K562 (cell line): ENCODE results near the gene RUNX3. TPM values are rescaled to one million over a fixed set of nuclear protein-coding genes. Genes with fewer than 3 reads are reported as not detected.

Experiments used
- ATAC-seq: fragments of 200-7000 bp; cut with Tn5 transposase; 3 replicates; pipeline ENCODE4 v1.9.1; 2020; ENCODE audit warnings: moderate library complexity
- BruUV-seq: library from RNA; stranded (reverse); fragments of 400-500 nt; replicated peaks from 2 replicates; lab custom pipeline; 2021; lab: Mats Ljungman, UMichigan
- CTCF ChIA-PET: fragments of 300-600 bp; formaldehyde crosslinking; extraction: SDS; loops from one replicate; lab custom pipeline; 2021; ENCODE audit warnings: low intra/inter-chr PET ratio; lab: Yijun Ruan, JAX
- POLR2A ChIA-PET: fragments of 300-600, 350-650 bp; sonication (Branson Sonifier 250); formaldehyde crosslinking; extraction: SDS; loops from one replicate; lab custom pipeline; 2021; ENCODE audit warnings: antibody characterized with exemption, inconsistent platforms; lab: Yijun Ruan, JAX
- DNase-seq, 4 experiments: peaks; one replicate each; pipeline versions ENCODE4 v3.0.0 to v3.0.0-alpha.2; 2011 to 2018; ENCODE audit warnings: low spot score in 3 of 4, mixed read lengths in 3 of 4; ENCODE audit errors: extremely low read depth in 1 of 4
- FAIRE-seq: peaks from 2 replicates; lab custom pipeline; 2011; peaks lifted over from hg19 to GRCh38; lab: Jason Lieb, UNC
- H2AFZ ChIP-seq: 2 replicates; pipeline ENCODE4 v1.6.0; 2011; ENCODE audit warnings: low read depth, low read length, control low read depth, inconsistent platforms
- H3K27ac ChIP-seq: fragments of 200-600 bp; 3 replicates; pipeline ENCODE4 v1.8.0; 2011; ENCODE audit warnings: low read depth, mild to moderate bottlenecking, control low read depth, inconsistent platforms, low read length, moderate library complexity, mixed read lengths; ENCODE audit errors: extremely low read depth
- H3K27me3 ChIP-seq, 2 experiments: fragments of 300-600 bp in 1 of 2; 2 replicates in 1 of 2; 3 replicates in 1 of 2; pipeline versions ENCODE4 v1.6.0 to v1.8.0; 2011; ENCODE audit warnings: inconsistent platforms in 2 of 2, low read length in 2 of 2, mild to moderate bottlenecking in 1 of 2, mixed read lengths in 1 of 2, moderate library complexity in 1 of 2; ENCODE audit not compliant: control insufficient read depth in 2 of 2, insufficient read depth in 2 of 2
- H3K36me3 ChIP-seq: fragments of 300-600 bp; 3 replicates; pipeline ENCODE4 v1.8.0; 2011; ENCODE audit warnings: mild to moderate bottlenecking, low read length, inconsistent platforms; ENCODE audit not compliant: control insufficient read depth, insufficient read depth
- H3K4me1 ChIP-seq, 2 experiments: fragments of 200-600 bp in 1 of 2; replicated peaks in 1 of 2; 2 replicates in 1 of 2; 3 replicates in 1 of 2; pipeline versions ENCODE4 v1.5.1 to v1.8.0; 2011; ENCODE audit warnings: inconsistent platforms in 2 of 2, low read length in 2 of 2, mild to moderate bottlenecking in 1 of 2, mixed read lengths in 1 of 2, moderate library complexity in 1 of 2; ENCODE audit not compliant: control insufficient read depth in 2 of 2, insufficient read depth in 2 of 2
- H3K4me2 ChIP-seq: 2 replicates; pipeline ENCODE4 v1.6.1; 2011; ENCODE audit warnings: low read length, control low read depth, inconsistent platforms, mixed read lengths; ENCODE audit not compliant: insufficient read depth
- H3K4me3 ChIP-seq: fragments of 200-600 bp; sonication (generic), shearing (Covaris generic); 2 replicates; pipeline ENCODE4 v1.5.1; 2016; ENCODE audit warnings: control low read depth, inconsistent platforms
- H3K79me2 ChIP-seq: fragments of 200-600 bp; 3 replicates; pipeline ENCODE4 v1.8.0; 2011; ENCODE audit warnings: low read length, inconsistent platforms; ENCODE audit not compliant: control insufficient read depth, insufficient read depth
- H3K9ac ChIP-seq, 2 experiments: 2 replicates each; pipeline versions ENCODE4 v1.6.0 to v1.6.1; 2011; ENCODE audit warnings: low read depth in 2 of 2, low read length in 2 of 2, control low read depth in 1 of 2, inconsistent platforms in 1 of 2, mild to moderate bottlenecking in 1 of 2, mixed read lengths in 1 of 2; ENCODE audit not compliant: insufficient read depth in 1 of 2
- H3K9me1 ChIP-seq: one replicate; pipeline ENCODE4 v1.6.0; 2011; ENCODE audit warnings: inconsistent platforms, mild to moderate bottlenecking, low read length, moderate library complexity; ENCODE audit not compliant: control insufficient read depth, insufficient read depth
- H3K9me3 ChIP-seq: replicated peaks from 2 replicates; pipeline ENCODE4 v1.5.1; 2011; ENCODE audit warnings: low read depth, low read length, inconsistent platforms; ENCODE audit not compliant: control insufficient read depth, insufficient read depth
- H4K20me1 ChIP-seq: replicated peaks from 2 replicates; pipeline ENCODE4 v1.6.1; 2011; ENCODE audit warnings: low read length, inconsistent platforms, mixed read lengths; ENCODE audit not compliant: control insufficient read depth, insufficient read depth
- CUX1 ChIP-seq: fragments of 200-800 bp; sonication (Bioruptor generic); IDR thresholded peaks from 2 replicates; pipeline ENCODE4 v1.6.1; 2016; ENCODE audit warnings: missing genetic modification characterization, missing compliant biosample characterization
- ESRRB ChIP-seq: fragments of 250-450 bp; sonication (Bioruptor Pico); IDR thresholded peaks from 2 replicates; pipeline ENCODE4 v1.5.0; 2020; ENCODE audit warnings: mild to moderate bottlenecking, moderate library complexity, borderline replicate concordance
- GATAD2B ChIP-seq: fragments of 450-650 bp; IDR thresholded peaks from 2 replicates; pipeline ENCODE4 v1.6.1; 2017; ENCODE audit warnings: mild to moderate bottlenecking, borderline replicate concordance
- MAFF ChIP-seq: IDR thresholded peaks from 2 replicates; pipeline ENCODE4 v1.6.1; 2012; ENCODE audit warnings: low read length, improper control_type of control experiment
- NFYB ChIP-seq: IDR thresholded peaks from 2 replicates; pipeline ENCODE4 v1.6.1; 2011; ENCODE audit warnings: mild to moderate bottlenecking, moderate library complexity; ENCODE audit not compliant: insufficient read length; ENCODE audit errors: extremely low read depth
- TGIF2 ChIP-seq: sonication (generic); formaldehyde crosslinking; IDR thresholded peaks from 2 replicates; pipeline ENCODE4 v1.8.1; 2022; ENCODE audit warnings: mild to moderate bottlenecking, missing genetic modification reagents, moderate library complexity
- USF1 ChIP-seq: sonication (generic); formaldehyde crosslinking; IDR thresholded peaks from 2 replicates; pipeline ENCODE4 v1.9.0; 2022; ENCODE audit warnings: mild to moderate bottlenecking, missing genetic modification reagents
- ZNF316 ChIP-seq: fragments of 450-650 bp; IDR thresholded peaks from 2 replicates; pipeline ENCODE4 v1.6.1; 2016
- WGBS: fragments of 100-300 bp; shearing (Covaris generic); methylation state at CpG from one replicate; pipeline ENCODE4 v1.1.6; 2016; ENCODE audit warnings: low coverage, mixed read lengths; ENCODE audit not compliant: insufficient coverage; ENCODE audit errors: missing lambda C conversion rate; 5-methylcytosine and 5-hydroxymethylcytosine counted together
- in situ Hi-C: fragments of 300-500 bp; cut with MboI; formaldehyde crosslinking; loops from 4 replicates; pipeline ENCODE4 v1.15.0; 2018; ENCODE audit warnings: inconsistent platforms, mixed read lengths
- intact Hi-C: fragments of 100-400 bp; cut with micrococcal nuclease; formaldehyde crosslinking; loops from 2 replicates; pipeline ENCODE4 v1.14.2; 2022
- polyA plus RNA-seq, 8 experiments: library from polyadenylated mRNA; depleted of rRNA in 4 of 8; stranded (reverse) in 5 of 8; unstranded in 3 of 8; fragments of >200 nt; fragmentation: Nextera tagmentation in 2 of 8; fragmentation: Illumina TruSeq in 1 of 8; extraction: Ambion mirVana in 2 of 8; extraction: Trizol in 1 of 8; gene quantifications; 2 replicates each; pipeline versions ENCODE4 v1.2.1 to v1.2.3, GENCODE V29; 2011 to 2014; ENCODE audit warnings: inconsistent platforms in 1 of 8, missing spikeins in 1 of 8
- total RNA-seq, 7 experiments: library from RNA; depleted of rRNA in 6 of 7; stranded (reverse); fragments of >200 nt in 6 of 7; fragmentation: Illumina TruSeq in 2 of 7; extraction: Trizol in 2 of 7; gene quantifications; 2 replicates each; pipeline versions ENCODE4 v1.2.1 to v1.2.3, GENCODE V29; 2011 to 2021; ENCODE audit warnings: low replicate concordance in 1 of 7

The RUNX3 gene
- total and polyA plus RNA-seq, 9 of the 15 experiments (the other 6 are each of a cell fraction or from before 2014, with no cell fraction given): 0.01 to 0.64 (median 0.09) TPM

- H3K4me2 ChIP-seq: no peak overlapping the region
- H3K79me2 ChIP-seq: no peaks in the 10 kb centered on the region
- peaks cover 0 to 11% of the 10 kb centered on the region in 2 experiments; a peak in 1 of 5 replicates for H3K4me1 ChIP-seq
- H3K9me1 ChIP-seq: no peaks in the 10 kb centered on the region
- no peak overlapping the region for H3K27ac ChIP-seq
- WGBS: 0% methylated on average over 8 of the region's 8 CpGs
- FAIRE-seq (no peak), DNase-seq (no peak), ATAC-seq (no peak)
- no peaks in the 10 kb centered on the region for H3K36me3 ChIP-seq
- peaks cover 42 to 82% of the 10 kb centered on the region in 2 experiments; a peak in 4 of 5 replicates for H3K27me3 ChIP-seq
- CTCF ChIA-PET: interaction anchor here (0.8 to 1.4 kb wide), 3 partner anchors 49 to 211 kb away, joined by 3 to 12 read pairs (median 6); no protein-coding TSS in a partner anchor
- no TSS peak for BruUV-seq
- H3K9ac ChIP-seq: no peak overlapping the region
- H2AFZ ChIP-seq: no peak overlapping the region
- peaks cover 24% of the 10 kb centered on the region; the same call in 1 of the 2 replicates for H4K20me1 ChIP-seq
- in situ Hi-C loops: no loop called here
- intact Hi-C loops: loop anchor here (2.0 kb wide), 1 partner anchor 50 kb away; no protein-coding TSS in a partner anchor
- no peaks in the 10 kb centered on the region for H3K9me3 ChIP-seq
- no peak overlapping the region for H3K4me3 ChIP-seq
- TF ChIP-seq USF1 (no peak), ESRRB (CRISPR knock-in tag) (no peak), NFYB (no peak), ZNF316 (no peak), TGIF2 (CRISPR knock-in tag) (no peak), MAFF (no peak), CUX1 (CRISPR knock-in tag) (no peak), GATAD2B (no peak)
- TF ChIP-seq, all 486 proteins: peak for 0
- POLR2A ChIA-PET: interaction anchor here (1.0 kb wide), 1 partner anchor 380 kb away, joined by 3 read pairs; no protein-coding TSS in a partner anchor
These were observed 31.1 kb downstream of the RUNX3 start for GRCh38 chr1:24898909-24899439.
